ENCODE data around the gene PKN2.

Gene PKN2

GRCh38 chr1:88683541-88684481 lies at the start of gene PKN2:
TSS of gene PKN2 (plus strand) at chr1:88684273. CDS start at chr1:88684581, 308 bp downstream.
- H2AFZ ChIP-seq (ENCODE audit: low read depth, low read length): peak within 1 kb of the TSS; percentile 93
- peaks cover 4% of the 10 kb centered on the region for H3K36me3 ChIP-seq (ENCODE audit: insufficient read depth, low read length)
- no peaks in the 10 kb centered on the region for H3K9me3 ChIP-seq (ENCODE audit: low read length)
- H3K27me3 ChIP-seq (ENCODE audit: insufficient read depth, low read length): no peaks in the 10 kb centered on the region
- peak within 1 kb of the TSS; percentile 94 for H3K4me3 ChIP-seq (ENCODE audit: low read length)
- peaks cover 22% of the 10 kb centered on the region for H3K4me1 ChIP-seq (ENCODE audit: insufficient read depth, low read length)

GRCh38 chr1:88634538-88634937 lies 49.5 kb upstream of the PKN2 start:
- H3K9me3 ChIP-seq (ENCODE audit: low read length): peaks cover 4% of the 10 kb centered on the region
- H3K27me3 ChIP-seq (ENCODE audit: insufficient read depth, low read length): no peaks in the 10 kb centered on the region
- H2AFZ ChIP-seq (ENCODE audit: low read depth, low read length): no peak overlapping the region
- H3K4me1 ChIP-seq (ENCODE audit: insufficient read depth, low read length): no peaks in the 10 kb centered on the region
- H3K4me3 ChIP-seq (ENCODE audit: low read length): no peak overlapping the region
- H3K36me3 ChIP-seq (ENCODE audit: insufficient read depth, low read length): no peaks in the 10 kb centered on the region

GRCh38 chr1:88640060-88640459 lies 44.0 kb upstream of the PKN2 start:
- no peaks in the 10 kb centered on the region for H3K4me1 ChIP-seq (ENCODE audit: insufficient read depth, low read length)
- H3K27me3 ChIP-seq (ENCODE audit: insufficient read depth, low read length): no peaks in the 10 kb centered on the region
- no peaks in the 10 kb centered on the region for H3K36me3 ChIP-seq (ENCODE audit: insufficient read depth, low read length)
- H3K4me3 ChIP-seq (ENCODE audit: low read length): no peak overlapping the region
- no peak overlapping the region for H2AFZ ChIP-seq (ENCODE audit: low read depth, low read length)
- H3K9me3 ChIP-seq (ENCODE audit: low read length): peaks cover 4% of the 10 kb centered on the region

- Histone ChIP-seq H3K4me3 (ENCODE audit: low read length) (no peak overlapping the region), H3K36me3 (ENCODE audit: insufficient read depth, low read length) (no peaks in the 10 kb centered on the region), H3K4me1 (ENCODE audit: insufficient read depth, low read length) (peaks cover 37% of the 10 kb centered on the region), H2AFZ (ENCODE audit: low read depth, low read length) (no peak overlapping the region), H3K9me3 (ENCODE audit: low read length) (no peaks in the 10 kb centered on the region), H3K27me3 (ENCODE audit: insufficient read depth, low read length) (no peaks in the 10 kb centered on the region)
These were observed 38.2 kb upstream of the PKN2 start for GRCh38 chr1:88645886-88646285.

GRCh38 chr1:88646476-88647248 lies 37.4 kb upstream of the PKN2 start:
- Histone ChIP-seq H3K9me3 (ENCODE audit: low read length) (no peaks in the 10 kb centered on the region), H3K4me1 (ENCODE audit: insufficient read depth, low read length) (peaks cover 37% of the 10 kb centered on the region), H3K4me3 (ENCODE audit: low read length) (no peak overlapping the region), H2AFZ (ENCODE audit: low read depth, low read length) (no peak overlapping the region), H3K27me3 (ENCODE audit: insufficient read depth, low read length) (no peaks in the 10 kb centered on the region), H3K36me3 (ENCODE audit: insufficient read depth, low read length) (no peaks in the 10 kb centered on the region)

GRCh38 chr1:88647249-88647645 lies 36.8 kb upstream of the PKN2 start:
- Histone ChIP-seq H3K9me3 (ENCODE audit: low read length) (no peaks in the 10 kb centered on the region), H3K4me3 (ENCODE audit: low read length) (peak overlapping the region; percentile 20), H3K36me3 (ENCODE audit: insufficient read depth, low read length) (no peaks in the 10 kb centered on the region), H2AFZ (ENCODE audit: low read depth, low read length) (no peak overlapping the region), H3K4me1 (ENCODE audit: insufficient read depth, low read length) (peaks cover 37% of the 10 kb centered on the region), H3K27me3 (ENCODE audit: insufficient read depth, low read length) (no peaks in the 10 kb centered on the region)

GRCh38 chr1:88647749-88648415 lies 36.2 kb upstream of the PKN2 start:
- no peaks in the 10 kb centered on the region for H3K9me3 ChIP-seq (ENCODE audit: low read length)
- H3K4me1 ChIP-seq (ENCODE audit: insufficient read depth, low read length): peaks cover 37% of the 10 kb centered on the region
- no peaks in the 10 kb centered on the region for H3K36me3 ChIP-seq (ENCODE audit: insufficient read depth, low read length)
- no peaks in the 10 kb centered on the region for H3K27me3 ChIP-seq (ENCODE audit: insufficient read depth, low read length)
- H3K4me3 ChIP-seq (ENCODE audit: low read length): peak overlapping the region; percentile 35
- no peak overlapping the region for H2AFZ ChIP-seq (ENCODE audit: low read depth, low read length)

- H3K4me1 ChIP-seq (ENCODE audit: insufficient read depth, low read length): peaks cover 37% of the 10 kb centered on the region
- H3K36me3 ChIP-seq (ENCODE audit: insufficient read depth, low read length): no peaks in the 10 kb centered on the region
- no peak overlapping the region for H2AFZ ChIP-seq (ENCODE audit: low read depth, low read length)
- peak overlapping the region; percentile 35 for H3K4me3 ChIP-seq (ENCODE audit: low read length)
- no peaks in the 10 kb centered on the region for H3K27me3 ChIP-seq (ENCODE audit: insufficient read depth, low read length)
- no peaks in the 10 kb centered on the region for H3K9me3 ChIP-seq (ENCODE audit: low read length)
These were observed 35.4 kb upstream of the PKN2 start for GRCh38 chr1:88648706-88649105.

- Histone ChIP-seq H3K9me3 (ENCODE audit: low read length) (no peaks in the 10 kb centered on the region), H3K36me3 (ENCODE audit: insufficient read depth, low read length) (no peaks in the 10 kb centered on the region), H3K27me3 (ENCODE audit: insufficient read depth, low read length) (no peaks in the 10 kb centered on the region), H3K4me1 (ENCODE audit: insufficient read depth, low read length) (peaks cover 37% of the 10 kb centered on the region), H3K4me3 (ENCODE audit: low read length) (no peak overlapping the region), H2AFZ (ENCODE audit: low read depth, low read length) (no peak overlapping the region)
These were observed 34.1 kb upstream of the PKN2 start for GRCh38 chr1:88649932-88650331.

GRCh38 chr1:88650676-88651418 lies 33.2 kb upstream of the PKN2 start:
- H3K4me1 ChIP-seq (ENCODE audit: insufficient read depth, low read length): peaks cover 37% of the 10 kb centered on the region
- H3K9me3 ChIP-seq (ENCODE audit: low read length): no peaks in the 10 kb centered on the region
- H3K4me3 ChIP-seq (ENCODE audit: low read length): no peak overlapping the region
- H3K27me3 ChIP-seq (ENCODE audit: insufficient read depth, low read length): no peaks in the 10 kb centered on the region
- no peak overlapping the region for H2AFZ ChIP-seq (ENCODE audit: low read depth, low read length)
- no peaks in the 10 kb centered on the region for H3K36me3 ChIP-seq (ENCODE audit: insufficient read depth, low read length)

GRCh38 chr1:88655140-88655539 lies 28.9 kb upstream of the PKN2 start:
- Histone ChIP-seq H3K9me3 (ENCODE audit: low read length) (no peaks in the 10 kb centered on the region), H3K36me3 (ENCODE audit: insufficient read depth, low read length) (no peaks in the 10 kb centered on the region), H2AFZ (ENCODE audit: low read depth, low read length) (no peak overlapping the region), H3K4me3 (ENCODE audit: low read length) (no peak overlapping the region), H3K4me1 (ENCODE audit: insufficient read depth, low read length) (peaks cover 5% of the 10 kb centered on the region), H3K27me3 (ENCODE audit: insufficient read depth, low read length) (no peaks in the 10 kb centered on the region)

- Histone ChIP-seq H3K4me3 (ENCODE audit: low read length) (no peak overlapping the region), H2AFZ (ENCODE audit: low read depth, low read length) (no peak overlapping the region), H3K27me3 (ENCODE audit: insufficient read depth, low read length) (no peaks in the 10 kb centered on the region), H3K9me3 (ENCODE audit: low read length) (no peaks in the 10 kb centered on the region), H3K36me3 (ENCODE audit: insufficient read depth, low read length) (no peaks in the 10 kb centered on the region), H3K4me1 (ENCODE audit: insufficient read depth, low read length) (no peaks in the 10 kb centered on the region)
These were observed 28.3 kb upstream of the PKN2 start for GRCh38 chr1:88655685-88656299.

Data from neuron (in vitro differentiated cells).